Activated T-helper 1 cell treated with Interleukin-2 at 50 U/mL for 16 hours (primary cell): Measurements from ENCODE around the gene MACROD1.

ENCODE experiments used
- DNase-seq: peaks from one replicate; pipeline ENCODE4 v3.0.0-alpha.2; 2020; ENCODE audit warnings: low read depth

Gene MACROD1

DNA sequence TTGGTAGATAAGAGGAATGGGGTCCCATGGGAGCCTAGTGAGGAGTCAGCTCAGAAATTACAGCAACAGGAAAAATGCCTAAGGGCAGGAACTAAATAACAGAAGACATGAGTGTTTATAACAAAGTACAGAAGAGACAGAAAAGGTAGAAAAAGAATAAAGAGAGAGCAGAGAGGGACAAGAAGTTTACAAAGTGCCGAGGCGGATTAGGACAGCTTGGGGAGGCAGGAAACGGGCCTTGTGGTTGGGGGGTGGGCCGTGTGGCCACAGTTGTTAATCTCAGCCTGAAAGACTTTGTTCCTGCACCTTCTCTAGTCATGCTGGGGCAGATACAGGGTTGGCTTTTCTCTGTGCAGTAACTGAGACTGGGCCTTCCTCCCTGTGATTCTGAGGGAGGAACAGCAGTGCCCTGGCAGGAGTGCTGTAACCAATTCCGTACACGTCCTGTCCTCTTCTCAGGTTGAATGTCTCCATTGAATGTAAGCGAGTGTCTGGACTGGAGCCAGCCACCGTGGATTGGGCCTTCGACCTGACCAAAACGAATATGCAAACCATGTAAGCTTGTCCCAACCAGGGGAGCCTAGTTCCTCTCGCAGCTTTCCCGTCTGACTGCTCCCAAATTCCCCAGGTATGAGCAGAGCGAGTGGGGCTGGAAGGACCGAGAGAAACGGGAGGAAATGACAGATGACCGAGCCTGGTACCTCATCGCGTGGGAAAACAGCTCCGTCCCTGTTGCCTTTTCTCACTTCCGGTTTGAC is 214.0 kb downstream of the MACROD1 start:
- no peak for DNase-seq
